Stimulated activated CD4-positive, alpha-beta T cell treated with anti-CD3 and anti-CD28 coated beads, Interleukin-4, amount 100 ng/mL, for 1 hour (primary cell): Measurements from ENCODE around the gene RPL29.
"Not testable (repeated sequence)": the region's sequence is repeated elsewhere in the genome, so short reads cannot be mapped to it uniquely, and the experiment has no call there.

ENCODE experiments used
- DNase-seq: peaks from one replicate; pipeline ENCODE4 v3.0.0-alpha.2; 2020

The RPL29 gene

GRCh38 chr3:51995346-51996163 lies at the start of gene RPL29:
RPL29 (minus strand) TSS chr3:51995895; CDS start chr3:51995461, 434 bp downstream.
- peak; percentile 90 for DNase-seq

GRCh38 chr3:52044869-52045619 lies 49.3 kb upstream of the RPL29 start:
- no peak for DNase-seq

GRCh38 chr3:52043750-52044149 lies 48.1 kb upstream of the RPL29 start:
- no peak for DNase-seq

GRCh38 chr3:52043039-52043438 lies 47.3 kb upstream of the RPL29 start:
- DNase-seq, result not testable (repeated sequence)

- no peak for DNase-seq
Measured at GRCh38 chr3:52041118-52041731, 45.5 kb upstream of the RPL29 start.

- DNase-seq, result no peak
Measured at GRCh38 chr3:52040600-52040999, 44.9 kb upstream of the RPL29 start.

GRCh38 chr3:52039846-52040245 lies 44.2 kb upstream of the RPL29 start:
- DNase-seq, result no peak

- DNase-seq, result no peak
Measured at GRCh38 chr3:52039426-52039825, 43.7 kb upstream of the RPL29 start.

GRCh38 chr3:52038227-52038626 lies 42.5 kb upstream of the RPL29 start:
- no peak for DNase-seq

- no peak for DNase-seq
Measured at GRCh38 chr3:52037291-52037690, 41.6 kb upstream of the RPL29 start.

GRCh38 chr3:52036829-52037228 lies 41.1 kb upstream of the RPL29 start:
- no peak for DNase-seq

GRCh38 chr3:52036222-52036694 lies 40.6 kb upstream of the RPL29 start:
- no peak for DNase-seq

GRCh38 chr3:52034651-52035050 lies 39.0 kb upstream of the RPL29 start:
- no peak for DNase-seq

- no peak for DNase-seq
Measured at GRCh38 chr3:52034212-52034611, 38.5 kb upstream of the RPL29 start.

- not testable (repeated sequence) for DNase-seq
Measured at GRCh38 chr3:52033748-52034147, 38.1 kb upstream of the RPL29 start.

GRCh38 chr3:52032702-52033408 lies 37.2 kb upstream of the RPL29 start:
- DNase-seq, result no peak

- DNase-seq, result no peak
Measured at GRCh38 chr3:52031896-52032295, 36.2 kb upstream of the RPL29 start.

- DNase-seq, result no peak
Measured at GRCh38 chr3:52030714-52031310, 35.1 kb upstream of the RPL29 start.

- no peak for DNase-seq
Measured at GRCh38 chr3:52029535-52029934, 33.8 kb upstream of the RPL29 start.

GRCh38 chr3:52029053-52029452 lies 33.4 kb upstream of the RPL29 start:
- DNase-seq, result no peak

GRCh38 chr3:52028572-52028971 lies 32.9 kb upstream of the RPL29 start:
- no peak for DNase-seq

- DNase-seq, result no peak
Measured at GRCh38 chr3:52026041-52026440, 30.3 kb upstream of the RPL29 start.

GRCh38 chr3:52025453-52025852 lies 29.8 kb upstream of the RPL29 start:
- DNase-seq, result no peak
